HepG2 (cell line): Measurements from ENCODE around the gene FTCD. TPM values are rescaled to one million over a fixed set of nuclear protein-coding genes. Genes with fewer than 3 reads are reported as not detected.

Source experiments
- ATAC-seq: fragments of 200-7000 bp; cut with Tn5 transposase; 3 replicates; pipeline ENCODE4 v1.9.1; 2020; ENCODE audit warnings: mild to moderate bottlenecking, moderate library complexity
- BruUV-seq: library from RNA; stranded (reverse); fragments of 400-500 nt; replicated peaks from 2 replicates; lab custom pipeline; 2021; lab: Mats Ljungman, UMichigan
- CTCF ChIA-PET: fragments of 300-600 bp; formaldehyde crosslinking; extraction: SDS; loops from one replicate; lab custom pipeline; 2021; ENCODE audit warnings: low total read pairs, inconsistent platforms, low intra/inter-chr PET ratio; lab: Yijun Ruan, JAX
- POLR2A ChIA-PET: fragments of 350-600 bp; sonication (Branson Sonifier 250); formaldehyde crosslinking; loops from one replicate; lab custom pipeline; 2020; ENCODE audit warnings: antibody characterized with exemption, inconsistent platforms; lab: Yijun Ruan, JAX
- DNase-seq: peaks from one replicate; pipeline ENCODE4 v3.0.0-alpha.2; 2015; ENCODE audit warnings: low spot score
- FAIRE-seq: peaks from 3 replicates; lab custom pipeline; 2011; peaks lifted over from hg19 to GRCh38; lab: Jason Lieb, UNC
- H2AFZ ChIP-seq: one replicate; pipeline ENCODE4 v1.6.1; 2011; ENCODE audit warnings: low read length, inconsistent platforms
- H3K27ac ChIP-seq: fragments of 300-600 bp; 3 replicates; pipeline ENCODE4 v1.8.0; 2011; ENCODE audit warnings: mixed run types, mild to moderate bottlenecking, mixed read lengths, low read length, inconsistent platforms; ENCODE audit not compliant: insufficient read depth; ENCODE audit errors: extremely low read length
- H3K27me3 ChIP-seq, 2 experiments: fragments of 200-600 bp in 1 of 2; 2 replicates in 1 of 2; 3 replicates in 1 of 2; pipeline versions ENCODE4 v1.6.0 to v1.8.0; 2011; ENCODE audit warnings: low read length in 2 of 2, mild to moderate bottlenecking in 2 of 2, moderate library complexity in 2 of 2, inconsistent platforms in 1 of 2; ENCODE audit not compliant: insufficient read depth in 2 of 2, control insufficient read depth in 1 of 2
- H3K36me3 ChIP-seq, 2 experiments: fragments of 200-600 bp in 1 of 2; replicated peaks in 1 of 2; 2 replicates in 1 of 2; 3 replicates in 1 of 2; pipeline versions ENCODE4 v1.5.1 to v1.8.0; 2011; ENCODE audit warnings: low read length in 2 of 2, inconsistent platforms in 1 of 2; ENCODE audit not compliant: insufficient read depth in 2 of 2, control insufficient read depth in 1 of 2
- H3K4me1 ChIP-seq: 2 replicates; pipeline ENCODE4 v1.5.1; 2012; ENCODE audit warnings: low read length, inconsistent platforms; ENCODE audit not compliant: insufficient read depth
- H3K4me2 ChIP-seq: 2 replicates; pipeline ENCODE4 v1.6.0; 2011; ENCODE audit warnings: low read depth, low read length, inconsistent platforms
- H3K4me3 ChIP-seq, 3 experiments: fragments of 200-600 bp in 1 of 3; sonication (generic), shearing (Covaris generic) in 1 of 3; replicated peaks in 1 of 3; 2 replicates each; pipeline ENCODE4 v1.5.1; 2011 to 2016; ENCODE audit warnings: low read length in 3 of 3, inconsistent platforms in 2 of 3, low read depth in 2 of 3, mild to moderate bottlenecking in 2 of 3, control low read depth in 1 of 3, mixed read lengths in 1 of 3; ENCODE audit not compliant: insufficient read depth in 1 of 3
- H3K79me2 ChIP-seq: one replicate; pipeline ENCODE4 v1.6.1; 2011; ENCODE audit warnings: low read length, inconsistent platforms; ENCODE audit not compliant: insufficient read depth
- H3K9ac ChIP-seq: 2 replicates; pipeline ENCODE4 v1.6.0; 2011; ENCODE audit warnings: mild to moderate bottlenecking, low read depth, low read length, inconsistent platforms; ENCODE audit not compliant: insufficient read depth
- H3K9me3 ChIP-seq: 2 replicates; pipeline ENCODE4 v1.5.1; 2012; ENCODE audit warnings: mild to moderate bottlenecking, low read length
- H4K20me1 ChIP-seq: 2 replicates; pipeline ENCODE4 v1.6.0; 2011; ENCODE audit warnings: inconsistent platforms, mild to moderate bottlenecking, low read length, moderate library complexity; ENCODE audit not compliant: insufficient read depth
- CENPT ChIP-seq: sonication (generic); formaldehyde crosslinking; IDR thresholded peaks from 2 replicates; pipeline ENCODE4 v1.8.0; 2022; ENCODE audit warnings: low read depth, mild to moderate bottlenecking, moderate library complexity, missing genetic modification reagents
- GZF1 ChIP-seq: sonication (generic); formaldehyde crosslinking; IDR thresholded peaks from 2 replicates; pipeline ENCODE4 v1.5.1; 2020; ENCODE audit warnings: mild to moderate bottlenecking, missing genetic modification reagents
- KLF9 ChIP-seq: IDR thresholded peaks from 2 replicates; pipeline ENCODE4 v1.6.1; 2016; ENCODE audit warnings: low read depth
- MBNL3 ChIP-seq: fragments of 250-450 bp; sonication (Bioruptor Pico); conservative IDR thresholded peaks from 2 replicates; pipeline ENCODE4 v1.8.0; 2022; ENCODE audit warnings: mild to moderate bottlenecking, inconsistent platforms
- NCOR1 ChIP-seq: fragments of 200-600 bp; sonication (generic); IDR thresholded peaks from 2 replicates; pipeline ENCODE4 v1.7.0; 2017; ENCODE audit warnings: antibody characterized with exemption, low read length, borderline replicate concordance
- NFE2 ChIP-seq: sonication (generic); formaldehyde crosslinking; IDR thresholded peaks from 2 replicates; pipeline ENCODE4 v1.4.0; 2020; ENCODE audit warnings: missing genetic modification reagents
- PAXIP1 ChIP-seq: sonication (generic); formaldehyde crosslinking; conservative IDR thresholded peaks from 2 replicates; pipeline ENCODE4 v1.4.0; 2020; ENCODE audit warnings: mild to moderate bottlenecking, missing genetic modification reagents, moderate library complexity
- PRPF4 ChIP-seq: fragments of 200-400 bp; formaldehyde crosslinking; IDR thresholded peaks from 2 replicates; pipeline ENCODE4 v1.6.1; 2016; ENCODE audit warnings: low read length, low read depth; ENCODE audit not compliant: poor library complexity, severe bottlenecking
- SNAPC5 ChIP-seq: sonication (generic); formaldehyde crosslinking; IDR thresholded peaks from 2 replicates; pipeline ENCODE4 v1.8.1; 2023; ENCODE audit warnings: mild to moderate bottlenecking, missing genetic modification reagents, borderline replicate concordance
- ZNF274 ChIP-seq: sonication (generic); formaldehyde crosslinking; IDR thresholded peaks from 2 replicates; pipeline ENCODE4 v1.5.1; 2020; ENCODE audit warnings: mild to moderate bottlenecking, missing genetic modification reagents
- ZNF331 ChIP-seq: sonication (generic); formaldehyde crosslinking; IDR thresholded peaks from 2 replicates; pipeline ENCODE4 v1.4.0; 2020; ENCODE audit warnings: missing genetic modification reagents
- ZNF552 ChIP-seq: sonication (generic); formaldehyde crosslinking; IDR thresholded peaks from 2 replicates; pipeline ENCODE4 v1.9.0; 2022; ENCODE audit warnings: missing genetic modification reagents, mild to moderate bottlenecking, borderline replicate concordance
- ZNF747 ChIP-seq: sonication (generic); formaldehyde crosslinking; IDR thresholded peaks from 2 replicates; pipeline ENCODE4 v1.8.1; 2023; ENCODE audit warnings: missing genetic modification reagents, mild to moderate bottlenecking, borderline replicate concordance
- WGBS: methylation state at CpG from one replicate; pipeline ENCODE4 v1.1.6; 2017; ENCODE audit warnings: low lambda C conversion rate; 5-methylcytosine and 5-hydroxymethylcytosine counted together
- in situ Hi-C: cut with HindIII; loops from 2 replicates; pipeline ENCODE4 v1.10.0; 2017; ENCODE audit warnings: low pct_unique_long_range_greater_than_20kb; ENCODE audit not compliant: extremely low pct_ligation_motif_present
- intact Hi-C: fragments of 100-400 bp; cut with micrococcal nuclease; formaldehyde crosslinking; loops from one replicate; pipeline ENCODE4 v1.10.0; 2022; ENCODE audit not compliant: unreplicated experiment
- polyA plus RNA-seq, 8 experiments: library from polyadenylated mRNA; depleted of rRNA in 3 of 8; stranded (reverse) in 7 of 8; unstranded in 1 of 8; fragments of >200 nt; fragmentation: Illumina TruSeq in 4 of 8; extraction: Trizol in 4 of 8; gene quantifications; 2 replicates each; pipeline versions ENCODE4 v1.2.1 to v1.2.3, GENCODE V29; 2011 to 2016; ENCODE audit warnings: low read depth in 4 of 8, missing spikeins in 1 of 8, mixed read lengths in 1 of 8; ENCODE audit not compliant: insufficient read depth in 1 of 8
- total RNA-seq, 5 experiments: library from RNA; depleted of rRNA; stranded (reverse); fragments of >200 nt; fragmentation: Illumina TruSeq; extraction: Trizol; gene quantifications; 2 replicates each; pipeline ENCODE4 v1.2.3, GENCODE V29; 2016; ENCODE audit warnings: low read depth in 1 of 5

Gene FTCD
- total and polyA plus RNA-seq, 2 of the 13 experiments (the other 11 are each of a cell fraction or from before 2014, with no cell fraction given): 75.7 to 105 TPM

GRCh38 chr21:46189959-46190490, 34.6 kb upstream of the FTCD start:
- intact Hi-C loops: loop anchor here (10.0 kb wide), 1 partner anchor 215 kb away; no protein-coding TSS in a partner anchor
- H3K4me2 ChIP-seq: no peak overlapping the region
- H3K27ac ChIP-seq: no peak overlapping the region
- no peak for TF ChIP-seq KLF9
- TF ChIP-seq ZNF274 (CRISPR knock-in tag): no peak
- TF ChIP-seq MBNL3 (CRISPR knock-in tag): no peak
- no peak for TF ChIP-seq PRPF4
- TF ChIP-seq ZNF552 (CRISPR knock-in tag): no peak
- no peak for TF ChIP-seq GZF1
- TF ChIP-seq CENPT (CRISPR knock-in tag): no peak
- no peak for TF ChIP-seq ZNF331
- TF ChIP-seq SNAPC5 (CRISPR knock-in tag): no peak
- TF ChIP-seq NCOR1: no peak
- TF ChIP-seq ZNF747: no peak
- no peak for TF ChIP-seq NFE2
- TF ChIP-seq PAXIP1 (CRISPR knock-in tag): no peak
- POLR2A ChIA-PET: interaction anchor here (0.6 kb wide), 1 partner anchor 106 kb away, joined by 3 read pairs; no protein-coding TSS in a partner anchor
- DNase-seq (no peak), FAIRE-seq (no peak), ATAC-seq (peak; percentile 11)
- 100% methylated on average over 1 of the region's 14 CpGs for WGBS
- no peaks in the 10 kb centered on the region for H3K27me3 ChIP-seq
- no peaks in the 10 kb centered on the region for H3K9me3 ChIP-seq
- peaks cover 31% of the 10 kb centered on the region for H3K4me1 ChIP-seq
- H3K4me3 ChIP-seq: no peak overlapping the region
- CTCF ChIA-PET: no interaction called here
- no peaks in the 10 kb centered on the region for H4K20me1 ChIP-seq
- H2AFZ ChIP-seq: no peak overlapping the region
- in situ Hi-C loops: no loop called here
- peaks cover 12 to 47% of the 10 kb centered on the region in 2 experiments for H3K36me3 ChIP-seq
- no peaks in the 10 kb centered on the region for H3K79me2 ChIP-seq
- no TSS peak for BruUV-seq
- H3K9ac ChIP-seq: no peak overlapping the region
